ENCODE results near the gene RRP36. TPM values are rescaled to one million over a fixed set of nuclear protein-coding genes. Genes with fewer than 3 reads are reported as not detected.

Gene RRP36
- total and polyA plus RNA-seq, 9 of the 15 experiments (the other 6 are each of a cell fraction or from before 2014, with no cell fraction given) = 27.6 to 150 (median 114) TPM

- TF ChIP-seq, protein P1, sequence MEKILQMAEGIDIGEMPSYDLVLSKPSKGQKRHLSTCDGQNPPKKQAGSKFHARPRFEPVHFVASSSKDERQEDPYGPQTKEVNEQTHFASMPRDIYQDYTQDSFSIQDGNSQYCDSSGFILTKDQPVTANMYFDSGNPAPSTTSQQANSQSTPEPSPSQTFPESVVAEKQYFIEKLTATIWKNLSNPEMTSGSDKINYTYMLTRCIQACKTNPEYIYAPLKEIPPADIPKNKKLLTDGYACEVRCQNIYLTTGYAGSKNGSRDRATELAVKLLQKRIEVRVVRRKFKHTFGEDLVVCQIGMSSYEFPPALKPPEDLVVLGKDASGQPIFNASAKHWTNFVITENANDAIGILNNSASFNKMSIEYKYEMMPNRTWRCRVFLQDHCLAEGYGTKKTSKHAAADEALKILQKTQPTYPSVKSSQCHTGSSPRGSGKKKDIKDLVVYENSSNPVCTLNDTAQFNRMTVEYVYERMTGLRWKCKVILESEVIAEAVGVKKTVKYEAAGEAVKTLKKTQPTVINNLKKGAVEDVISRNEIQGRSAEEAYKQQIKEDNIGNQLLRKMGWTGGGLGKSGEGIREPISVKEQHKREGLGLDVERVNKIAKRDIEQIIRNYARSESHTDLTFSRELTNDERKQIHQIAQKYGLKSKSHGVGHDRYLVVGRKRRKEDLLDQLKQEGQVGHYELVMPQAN (IDR thresholded peaks at IDR 0.05; ENCODE audit: borderline replicate concordance) = peak; percentile 91; the same call in 1 of the 2 replicates
- peak; percentile 10 for TF ChIP-seq NEUROD1 (IDR thresholded peaks at IDR 0.05; ENCODE audit: borderline replicate concordance, low read depth, low read length, partially characterized antibody)
- peak; percentile 78; the same call in 1 of the 2 replicates for TF ChIP-seq HDGF (IDR thresholded peaks at IDR 0.05)
- 0 out of 4 replicates have a peak, but pooled peaks of 1 of the 2 experiments have one; percentile 54 for TF ChIP-seq ETV6 (IDR thresholded peaks at IDR 0.05; ENCODE audit: borderline replicate concordance in 1 of 2, low read depth in 2 of 2, low read length in 1 of 2)
- TF ChIP-seq ETV6 (CRISPR knock-in tag; IDR thresholded peaks at IDR 0.05; ENCODE audit: borderline replicate concordance) = no peak
- peak; percentile 8; the same call in 1 of the 2 replicates for TF ChIP-seq SUPT5H (IDR thresholded peaks at IDR 0.05)
- no peak for TF ChIP-seq MAFK (IDR thresholded peaks at IDR 0.05; ENCODE audit: low read length)
- TF ChIP-seq SAP30 (IDR thresholded peaks at IDR 0.05; ENCODE audit: borderline replicate concordance, insufficient read depth, low read depth, low read length, poor library complexity, severe bottlenecking) = peak; percentile 65
- peak; percentile 33; the same call in 1 of the 2 replicates for TF ChIP-seq HMBOX1 (IDR thresholded peaks at IDR 0.05)
- peak; percentile 54; the same call in 1 of the 2 replicates for TF ChIP-seq SMARCA4 (IDR thresholded peaks at IDR 0.05)
- TF ChIP-seq XRCC5 (IDR thresholded peaks at IDR 0.05; ENCODE audit: low read depth, low read length) = no peak
- TF ChIP-seq ZNF324 (CRISPR knock-in tag; IDR thresholded peaks at IDR 0.05) = no peak
- TF ChIP-seq ZNF197 (CRISPR knock-in tag; IDR thresholded peaks at IDR 0.05; ENCODE audit: low read depth) = no peak
- no peak for TF ChIP-seq RBM39 (optimal IDR thresholded peaks at IDR 0.05; ENCODE audit: low read depth, low read length)
- 0 out of 2 replicates have a peak, but pooled peaks have one; percentile 42 for TF ChIP-seq ZNF12 (CRISPR knock-in tag; IDR thresholded peaks at IDR 0.05)
- 0 out of 2 replicates have a peak, but pooled peaks have one; percentile 9 for TF ChIP-seq DPF2 (IDR thresholded peaks at IDR 0.05)
- TF ChIP-seq NFRKB (IDR thresholded peaks at IDR 0.05; ENCODE audit: low read depth) = 0 out of 2 replicates have a peak, but pooled peaks have one; percentile 22
- TF ChIP-seq PHF8 (IDR thresholded peaks at IDR 0.05; ENCODE audit: borderline replicate concordance, low read length) = peak; percentile 41; the same call in 1 of the 2 replicates
- TF ChIP-seq ZNF217 (CRISPR knock-in tag; IDR thresholded peaks at IDR 0.05) = no peak
Measured at GRCh38 chr6:43060034-43060754, 38.8 kb downstream of the RRP36 start (continued).

All from K562 (cell line).